Left cardiac atrium (tissue), 4 donors: ENCODE measurements around the gene MID1IP1. TPM values are rescaled to one million over a fixed set of nuclear protein-coding genes. Genes with fewer than 3 reads are reported as not detected.

Source experiments
- ATAC-seq, 2 donors: fragments of 200-7000 bp; cut with Tn5 transposase; one replicate each; pipeline ENCODE4 v1.9.1; 2020; ENCODE audit warnings: mild to moderate bottlenecking in 2 of 2, moderate library complexity in 2 of 2
- DNase-seq: peaks from one replicate; pipeline ENCODE4 v3.0.0-alpha.2; 2020
- intact Hi-C, 2 donors: fragments of 100-400 bp; cut with DNase I; formaldehyde crosslinking; loops; one replicate each; pipeline versions ENCODE4 v1.14.1 to v1.15.1; 2022 to 2023
- long read RNA-seq: library from polyadenylated mRNA; unstranded; transcript quantifications from one replicate; pipeline ENCODE4 v2.0.0, GENCODE V29; 2021
- total RNA-seq, 2 donors: library from RNA; stranded (reverse); fragmentation: NEBNext Ultra II Directional; extraction: Animal tissue kit (Norgen Biotek cat#: 25700); gene quantifications; one replicate each; pipeline ENCODE4 v1.2.1, GENCODE V29; 2021
- donor health status: DM: no; HTN: yes; CAD: no.
- donor health status: DM: no; HTN: yes; CAD: no; lungs with severe emphysema.
- donor health status: DM: yes; HTN: yes; CAD: no.
- donor health status: Dilated cardiomyopathy.

MID1IP1 gene
- total RNA-seq: 10 to 100 TPM; 30.8 to 34.4 TPM
- long read RNA-seq, partial matches to known transcripts: 1 of 1 reads
- long read RNA-seq, other reads (novel, unspliced or antisense): 0 of 1 reads

GRCh38 chrX:38800981-38801845, at the start of gene MID1IP1:
MID1IP1 (plus strand) TSS chrX:38801459; CDS start chrX:38804947, 3,488 bp downstream.
- ATAC-seq (peak; percentile 77 to 79), DNase-seq (peak; percentile 92)
- intact Hi-C loops: no loop called here

GRCh38 chrX:38754102-38754790, 47.0 kb upstream of the MID1IP1 start:
- ATAC-seq (peak in 1 of 2 donors; percentile 47), DNase-seq (no peak)
- intact Hi-C loops: loop anchor here in 1 of 2 donors (5.0 kb wide), 1 partner anchor 488 kb away; no protein-coding TSS in a partner anchor

GRCh38 chrX:38754818-38755718, 46.2 kb upstream of the MID1IP1 start:
- intact Hi-C loops: loop anchor here in 1 of 2 donors (5.0 kb wide), 1 partner anchor 487 kb away; no protein-coding TSS in a partner anchor
- DNase-seq (no peak), ATAC-seq (no peak)

- ATAC-seq (no peak), DNase-seq (no peak)
- intact Hi-C loops: loop anchor here in 1 of 2 donors (10.0 kb wide), 1 partner anchor 384 kb away; no protein-coding TSS in a partner anchor
Measured at GRCh38 chrX:38760883-38761282, 40.4 kb upstream of the MID1IP1 start.

- ATAC-seq (peak in 1 of 2 donors; percentile 65), DNase-seq (no peak)
- intact Hi-C loops: loop anchor here in 1 of 2 donors (10.0 kb wide), 1 partner anchor 377 kb away; no protein-coding TSS in a partner anchor
Measured at GRCh38 chrX:38768079-38768478, 33.2 kb upstream of the MID1IP1 start.

GRCh38 chrX:38770152-38770551, 31.1 kb upstream of the MID1IP1 start:
- intact Hi-C loops: loop anchor here in 1 of 2 donors (10.0 kb wide), 1 partner anchor 465 kb away; no protein-coding TSS in a partner anchor
- no peak for ATAC-seq
- no peak for DNase-seq

GRCh38 chrX:38774249-38774648, 27.0 kb upstream of the MID1IP1 start:
- ATAC-seq (no peak), DNase-seq (no peak)
- intact Hi-C loops: loop anchor here in 1 of 2 donors (10.0 kb wide), 1 partner anchor 461 kb away; no protein-coding TSS in a partner anchor

GRCh38 chrX:38796946-38797345, 4.3 kb upstream of the MID1IP1 start:
- ATAC-seq (no peak), DNase-seq (no peak)
- intact Hi-C loops: no loop called here

- DNase-seq (no peak), ATAC-seq (no peak)
- intact Hi-C loops: no loop called here
Measured at GRCh38 chrX:38798956-38799355, 2.3 kb upstream of the MID1IP1 start.

GRCh38 chrX:38799995-38800580, 1.2 kb upstream of the MID1IP1 start:
- no peak for ATAC-seq
- no peak for DNase-seq
- intact Hi-C loops: no loop called here

- DNase-seq: no peak
- intact Hi-C loops: no loop called here
- ATAC-seq: peak in 1 of 2 donors; percentile 1
Measured at GRCh38 chrX:38803243-38803587, 2.0 kb downstream of the MID1IP1 start.

- peak; percentile 81 to 90 for ATAC-seq
- intact Hi-C loops: no loop called here
Measured at GRCh38 chrX:38803588-38804431, 2.6 kb downstream of the MID1IP1 start.

GRCh38 chrX:38804432-38804681, 3.1 kb downstream of the MID1IP1 start:
- intact Hi-C loops: no loop called here
- ATAC-seq (peak; percentile 1), DNase-seq (no peak)

More at GRCh38 chrX:38803588-38804431, 2.6 kb downstream of the MID1IP1 start:
- peak; percentile 87 for DNase-seq

- ATAC-seq (peak; percentile 16 to 24), DNase-seq (peak; percentile 62)
- intact Hi-C loops: loop anchor here in 1 of 2 donors (5.0 kb wide), 1 partner anchor 177 kb away; no protein-coding TSS in a partner anchor
Measured at GRCh38 chrX:38804682-38805431, 3.6 kb downstream of the MID1IP1 start.

GRCh38 chrX:38805432-38806389, 4.5 kb downstream of the MID1IP1 start:
- peak; percentile 74 for DNase-seq
- intact Hi-C loops: loop anchor here in 1 of 2 donors (5.0 kb wide), 1 partner anchor 177 kb away; no protein-coding TSS in a partner anchor
- ATAC-seq: peak; percentile 31 to 59
